Naive thymus-derived CD8-positive, alpha-beta T cell (primary cell): Measurements from ENCODE around the gene STOML2. TPM values are rescaled to one million over a fixed set of nuclear protein-coding genes. Genes with fewer than 3 reads are reported as not detected.
A peak's percentile ranks its signal among the peaks of the same experiment; 100 is the strongest.

ENCODE experiments used
- ATAC-seq, 2 donors: fragments of 150-1000 bp; cut with Tn5 transposase in 1 of 2; sonication (Bioruptor Pico), chemical (Tn5 transposase) in 1 of 2; 1 replicate in 1 of 2; 2 replicates in 1 of 2; pipeline ENCODE4 v1.10.0; 2021; ENCODE audit warnings: mild to moderate bottlenecking in 2 of 2, moderate library complexity in 2 of 2
- POLR2A ChIA-PET: fragments of 350-600 bp; sonication (Branson Sonifier 250); formaldehyde crosslinking; loops from one replicate; lab custom pipeline; 2021; ENCODE audit warnings: antibody characterized with exemption; lab: Charles Lee
- DNase-seq, 10 donors: peaks; one replicate each; pipeline versions ENCODE4 v3.0.0 to v3.0.0-alpha.2; 2020 to 2022
- H3K27ac Mint-ChIP-seq, 10 donors: one replicate each; pipeline ENCODE4 v1.8.0; 2020 to 2022; ENCODE audit warnings: mild to moderate bottlenecking in 10 of 10, mixed read lengths in 10 of 10, moderate library complexity in 4 of 10, inconsistent platforms in 1 of 10
- H3K27me3 Mint-ChIP-seq, 5 donors: one replicate each; pipeline ENCODE4 v1.8.0; 2021 to 2022; ENCODE audit warnings: mixed read lengths in 5 of 5
- H3K36me3 Mint-ChIP-seq, 3 donors: one replicate each; pipeline ENCODE4 v1.8.0; 2020 to 2022; ENCODE audit warnings: mixed read lengths in 3 of 3, mild to moderate bottlenecking in 2 of 3, inconsistent platforms in 1 of 3
- H3K4me1 Mint-ChIP-seq, 4 donors: one replicate each; pipeline ENCODE4 v1.8.0; 2021 to 2022; ENCODE audit warnings: mixed read lengths in 4 of 4
- H3K4me3 Mint-ChIP-seq, 10 donors: one replicate each; pipeline ENCODE4 v1.8.0; 2020 to 2022; ENCODE audit warnings: mild to moderate bottlenecking in 10 of 10, mixed read lengths in 10 of 10, moderate library complexity in 6 of 10, inconsistent platforms in 1 of 10
- H3K9me3 Mint-ChIP-seq, 9 donors: one replicate each; pipeline ENCODE4 v1.8.0; 2020 to 2022; ENCODE audit warnings: mixed read lengths in 9 of 9, mild to moderate bottlenecking in 3 of 9, inconsistent platforms in 1 of 9, moderate library complexity in 1 of 9
- polyA plus RNA-seq, 3 donors: library from polyadenylated mRNA; unstranded; fragments of 300-500 nt; fragmentation: Illumina TruSeq; gene quantifications; one replicate each; pipeline ENCODE4 v1.2.3, GENCODE V29; 2021
- total RNA-seq, 8 experiments: library from RNA in 2 of 8; stranded (reverse) in 2 of 8; gene quantifications; one replicate each; pipeline ENCODE4 v1.2.3 and lab custom pipeline; 2021 to 2026

The STOML2 gene
- total and polyA plus RNA-seq, 5 experiments from 2014 or later, result 47.3 to 93.9 (median 86.7) TPM

DNA sequence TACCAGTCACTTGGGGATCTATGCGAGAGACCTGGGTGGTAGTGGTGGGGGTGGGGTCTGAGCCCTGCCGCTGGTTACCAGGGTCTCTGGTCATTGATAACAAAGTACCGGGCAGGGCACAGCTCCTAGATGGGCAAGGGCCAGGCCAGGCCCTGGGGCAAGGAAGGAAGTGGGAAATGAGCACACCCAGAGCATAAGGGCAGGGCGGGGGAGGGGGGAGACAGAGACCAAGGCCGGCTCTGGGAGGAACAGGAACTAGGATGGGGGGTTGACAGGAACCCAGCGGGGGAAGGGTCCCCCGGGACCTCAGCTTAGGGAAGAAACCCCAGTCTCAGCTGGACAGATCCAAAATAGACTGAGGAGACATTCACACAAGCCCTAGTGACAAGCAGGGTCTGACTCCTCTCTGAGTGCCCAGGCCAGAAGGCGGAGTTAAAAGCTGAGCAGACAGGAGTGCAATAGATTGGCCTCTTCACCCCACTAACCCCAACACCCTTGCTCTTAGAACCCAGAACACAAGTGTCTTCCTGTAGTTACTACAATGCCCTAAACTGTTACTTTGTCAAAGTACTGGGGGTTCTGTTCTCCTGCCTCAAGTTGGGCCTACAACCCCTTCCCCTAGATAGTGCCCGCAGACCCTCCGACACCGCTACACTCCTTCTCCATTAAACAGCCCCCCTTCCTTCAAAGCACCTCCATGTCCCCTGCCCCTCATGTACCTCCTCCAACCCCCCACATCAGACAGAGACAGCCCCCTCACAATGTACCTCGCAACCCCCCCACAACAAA is 12.1 kb upstream of the STOML2 start:
- H3K4me1 Mint-ChIP-seq, result peaks cover 42 to 61% (median 58%) of the 10 kb centered on the region in 4 donors
- no peaks in the 10 kb centered on the region for H3K27me3 Mint-ChIP-seq
- ATAC-seq (no peak), DNase-seq (peak in 3 of 10 donors; percentile 20 to 24 (median 23))
- peak overlapping the region; percentile 88 to 99 (median 95) for H3K27ac Mint-ChIP-seq
- H3K4me3 Mint-ChIP-seq, result peak overlapping the region; percentile 87 to 98 (median 94)
- no peaks in the 10 kb centered on the region for H3K36me3 Mint-ChIP-seq
- no peaks in the 10 kb centered on the region for H3K9me3 Mint-ChIP-seq
- POLR2A ChIA-PET, result interaction anchor here (0.6 to 3.9 kb wide), 6 partner anchors 9 to 43 kb away, joined by 3 to 26 read pairs (median 6); partner anchors contain the start of genes FANCG, STOML2 and VCP

DNA sequence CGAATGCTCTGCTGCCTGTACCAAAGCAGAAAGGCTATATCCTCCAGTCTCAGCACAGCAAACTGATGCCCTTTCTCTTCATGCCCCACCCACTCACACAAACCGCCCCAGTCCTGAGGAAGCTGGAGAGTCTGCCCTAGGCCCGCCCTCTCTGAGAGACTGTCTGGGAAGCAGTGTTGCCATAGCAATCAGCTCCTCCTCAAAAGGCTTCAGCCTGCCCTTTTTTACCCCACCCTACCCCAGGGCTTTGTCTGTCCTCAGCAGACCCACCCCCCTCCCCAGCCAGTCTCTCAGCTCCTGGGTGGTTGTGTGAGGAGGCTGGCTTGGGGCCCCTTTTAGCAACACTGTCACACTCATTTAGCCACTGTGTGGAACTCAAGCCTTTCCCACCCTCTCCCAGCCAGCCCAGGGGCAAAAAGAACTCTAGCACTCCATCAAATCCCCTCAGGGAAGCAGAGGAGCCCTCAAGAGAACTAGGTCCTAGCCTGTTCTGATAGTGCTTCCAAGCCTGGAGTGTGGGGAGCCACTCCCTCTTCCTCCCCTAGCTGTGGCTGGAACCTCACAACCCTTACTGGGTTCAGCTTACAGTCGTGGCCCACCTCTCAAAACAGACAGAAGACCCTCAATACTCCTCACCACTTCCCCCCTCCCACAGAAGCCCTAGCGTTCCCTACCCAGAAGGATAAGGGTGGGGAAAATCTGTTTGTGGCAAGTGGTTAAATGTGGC is 11.3 kb upstream of the STOML2 start:
- POLR2A ChIA-PET, result interaction anchor here (0.7 to 3.9 kb wide), 6 partner anchors 8 to 42 kb away, joined by 3 to 26 read pairs (median 6); partner anchors contain the start of genes FANCG, PIGO, STOML2 and VCP
- Mint-ChIP-seq H3K4me1 (peaks cover 46 to 67% (median 63%) of the 10 kb centered on the region in 4 donors), H3K36me3 (no peaks in the 10 kb centered on the region), H3K9me3 (no peaks in the 10 kb centered on the region), H3K27me3 (no peaks in the 10 kb centered on the region), H3K4me3 (peak overlapping the region; percentile 87 to 98 (median 94)), H3K27ac (peak overlapping the region; percentile 88 to 99 (median 95))
- peak in 9 of 10 donors; percentile 37 to 87 (median 53) for DNase-seq
- peak; percentile 14 to 26 for ATAC-seq

DNA sequence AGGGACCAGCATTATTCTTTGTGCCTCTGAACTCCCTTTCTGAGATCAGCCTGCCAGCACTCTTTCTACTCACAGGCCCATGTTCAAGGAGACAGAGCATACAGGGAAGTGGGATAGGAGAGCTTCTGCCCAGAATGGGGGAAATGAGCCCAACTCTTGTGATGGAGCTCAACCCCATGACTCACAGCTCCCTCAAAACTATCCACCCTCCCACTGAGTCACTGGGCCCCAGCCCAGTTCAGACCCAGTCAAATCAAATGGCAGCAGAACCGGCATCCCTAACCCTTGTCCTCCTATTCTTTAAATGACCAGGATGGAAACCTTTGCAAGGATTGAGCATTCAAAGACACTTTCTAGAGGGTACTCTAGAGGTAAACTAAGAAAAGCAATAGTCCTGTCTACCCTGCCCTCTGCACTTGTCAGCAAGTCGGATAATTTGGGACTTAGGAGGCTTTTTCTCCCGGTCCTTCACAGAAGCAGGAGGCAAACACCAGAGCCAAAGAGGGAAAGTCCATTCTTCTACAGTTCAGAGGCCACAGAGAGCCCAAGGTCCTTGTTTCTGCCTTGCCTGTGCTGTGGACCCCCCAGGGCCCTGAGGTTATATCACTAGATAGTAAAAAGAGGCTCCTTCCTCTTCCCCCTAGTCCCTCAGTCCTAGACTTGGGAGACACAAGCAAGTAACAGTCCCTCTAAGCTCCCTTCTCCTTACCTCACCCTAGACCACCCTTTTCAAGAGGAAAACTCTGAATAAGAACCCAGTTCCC is 9.5 kb upstream of the STOML2 start:
- DNase-seq (no peak), ATAC-seq (no peak)
- Mint-ChIP-seq H3K9me3 (no peaks in the 10 kb centered on the region), H3K4me3 (peak overlapping the region; percentile 73 to 92 (median 84)), H3K27me3 (no peaks in the 10 kb centered on the region), H3K27ac (peak overlapping the region; percentile 26 to 93 (median 90)), H3K36me3 (peaks cover 0 to 6% (median 0%) of the 10 kb centered on the region in 3 donors), H3K4me1 (peaks cover 46 to 70% (median 63%) of the 10 kb centered on the region in 4 donors)
- POLR2A ChIA-PET, result interaction anchor here (1.9 to 3.4 kb wide), 4 partner anchors 10 to 40 kb away, joined by 8 to 29 read pairs (median 16); partner anchors contain the start of genes FANCG, PIGO, STOML2 and VCP

DNA sequence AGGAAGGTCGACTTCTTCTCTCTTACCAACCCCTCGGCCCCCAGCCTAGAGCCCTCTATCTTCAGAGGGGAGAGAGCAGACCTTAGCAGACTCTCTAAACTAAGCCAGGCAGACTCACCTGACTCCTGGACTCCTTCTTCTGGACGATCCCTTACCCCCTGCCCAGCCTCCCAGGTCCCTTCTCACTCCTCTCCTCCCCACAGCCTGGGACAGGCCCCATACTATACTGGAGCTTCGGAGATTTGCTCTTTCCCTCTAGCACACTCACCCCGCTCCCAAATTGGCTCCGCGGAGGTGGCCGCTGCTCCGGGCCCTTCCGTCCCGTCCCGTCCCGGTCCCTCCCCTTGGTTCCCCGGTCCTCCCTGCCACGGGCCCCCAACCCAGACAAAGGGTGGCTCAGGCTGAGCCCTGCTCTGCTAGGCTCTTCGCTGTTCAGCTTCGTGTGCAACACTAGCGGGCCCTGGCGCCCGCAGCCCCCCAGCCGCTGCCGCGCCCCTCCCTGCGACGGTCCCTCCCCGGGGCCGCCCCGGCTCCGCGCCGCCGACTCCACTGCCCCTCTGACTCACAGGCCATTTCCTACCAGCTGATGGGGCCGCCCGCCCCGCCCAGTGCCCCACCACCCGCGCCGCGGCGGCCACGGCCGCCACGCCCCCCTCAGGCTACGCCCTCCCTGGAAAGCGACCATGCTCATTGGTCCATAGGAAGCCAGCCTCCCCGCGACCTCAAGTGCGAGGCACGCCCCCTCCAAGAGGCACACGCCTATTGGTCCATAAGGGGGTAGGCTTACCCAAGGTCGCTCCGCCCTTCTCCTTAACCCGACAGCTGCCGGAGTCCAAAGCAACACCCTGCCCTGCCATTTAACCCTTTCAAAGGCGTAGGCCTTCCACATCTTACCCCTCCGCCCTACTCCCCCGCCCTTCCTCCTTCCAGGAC is 8.3 kb upstream of the STOML2 start:
- POLR2A ChIA-PET, result interaction anchor here (0.8 to 3.4 kb wide), 6 partner anchors 9 to 546 kb away, joined by 3 to 29 read pairs (median 10); partner anchors contain the start of genes CCDC107, FANCG, PIGO and RMRP
- peaks cover 40 to 63% (median 57%) of the 10 kb centered on the region in 4 donors for H3K4me1 Mint-ChIP-seq
- DNase-seq, result peak; percentile 83 to 98 (median 93)
- peak; percentile 71 to 82 for ATAC-seq
- H3K9me3 Mint-ChIP-seq, result no peaks in the 10 kb centered on the region
- H3K4me3 Mint-ChIP-seq, result peak overlapping the region; percentile 73 to 92 (median 84)
- no peaks in the 10 kb centered on the region for H3K27me3 Mint-ChIP-seq
- peaks cover 0 to 12% (median under 1%) of the 10 kb centered on the region in 3 donors for H3K36me3 Mint-ChIP-seq
- H3K27ac Mint-ChIP-seq, result peak overlapping the region; percentile 26 to 93 (median 90)

DNA sequence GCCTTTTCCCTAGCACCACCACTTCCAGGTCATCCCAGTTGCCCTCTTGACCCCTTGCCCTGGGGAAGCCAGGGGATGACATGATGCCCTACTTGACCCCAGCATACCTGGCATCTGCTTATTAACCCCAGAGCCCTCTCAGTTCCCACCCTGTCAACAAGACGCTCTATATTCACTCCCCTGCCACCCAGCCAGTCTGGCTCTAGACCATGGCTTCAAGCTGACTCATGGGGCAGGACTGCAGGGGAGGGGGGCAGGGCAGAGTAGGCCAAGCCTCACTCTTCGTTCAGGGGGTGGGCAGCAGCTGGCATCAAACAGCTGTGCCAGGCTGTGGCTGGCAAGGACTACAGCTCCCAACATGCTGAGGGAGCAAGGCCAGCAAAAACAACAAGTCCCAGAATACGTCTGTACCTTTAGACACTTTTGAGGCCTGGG is 7.4 kb upstream of the STOML2 start:
- H3K27ac Mint-ChIP-seq, result peak overlapping the region in 6 of 10 donors; percentile 82 to 93 (median 90)

DNA sequence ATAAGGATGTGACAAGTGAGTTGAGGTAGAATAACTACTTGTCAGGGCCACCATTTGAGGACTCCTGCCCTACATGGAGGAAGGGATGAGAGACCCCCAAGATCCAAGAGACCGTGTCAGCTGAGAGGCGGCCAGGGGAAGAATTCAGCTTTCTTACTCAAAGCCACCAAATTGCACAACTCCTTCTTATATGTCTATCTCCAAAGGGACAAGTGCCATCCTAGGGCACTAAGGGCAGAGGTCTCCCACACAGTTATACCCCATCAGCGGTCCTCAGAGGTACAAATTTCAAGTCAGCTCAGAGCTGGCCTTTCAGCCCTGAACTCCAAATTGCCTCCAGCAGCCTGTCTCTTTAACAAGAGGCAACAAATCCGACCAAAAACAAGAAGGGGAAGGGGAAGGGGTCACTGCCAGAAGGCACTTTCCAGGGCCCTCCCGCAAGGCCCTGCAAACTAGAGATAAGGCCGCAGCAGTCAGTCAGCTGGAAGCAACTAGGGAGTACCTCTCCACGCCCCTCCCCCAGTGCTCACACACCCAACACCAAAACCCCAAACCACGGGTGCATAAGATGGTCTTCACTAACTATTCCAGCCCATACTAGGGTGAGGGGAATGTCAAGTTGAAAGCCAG is 6.1 kb upstream of the STOML2 start:
- no peaks in the 10 kb centered on the region for H3K27me3 Mint-ChIP-seq
- H3K36me3 Mint-ChIP-seq, result peaks cover 0 to 21% (median 6%) of the 10 kb centered on the region in 3 donors

More for the DNA sequence above, 7.4 kb upstream of the STOML2 start:
- no peaks in the 10 kb centered on the region for H3K9me3 Mint-ChIP-seq
- POLR2A ChIA-PET, result interaction anchor here (1.3 to 3.4 kb wide), 4 partner anchors 8 to 30 kb away, joined by 4 to 29 read pairs (median 10); partner anchors contain the start of genes FANCG, PIGO and STOML2
- DNase-seq (no peak), ATAC-seq (no peak)
- peaks cover 35 to 54% (median 51%) of the 10 kb centered on the region in 4 donors for H3K4me1 Mint-ChIP-seq
- peak overlapping the region in 9 of 10 donors; percentile 75 to 92 (median 84) for H3K4me3 Mint-ChIP-seq
- H3K36me3 Mint-ChIP-seq, result peaks cover 0 to 18% (median 6%) of the 10 kb centered on the region in 3 donors
- H3K27me3 Mint-ChIP-seq, result no peaks in the 10 kb centered on the region

DNA sequence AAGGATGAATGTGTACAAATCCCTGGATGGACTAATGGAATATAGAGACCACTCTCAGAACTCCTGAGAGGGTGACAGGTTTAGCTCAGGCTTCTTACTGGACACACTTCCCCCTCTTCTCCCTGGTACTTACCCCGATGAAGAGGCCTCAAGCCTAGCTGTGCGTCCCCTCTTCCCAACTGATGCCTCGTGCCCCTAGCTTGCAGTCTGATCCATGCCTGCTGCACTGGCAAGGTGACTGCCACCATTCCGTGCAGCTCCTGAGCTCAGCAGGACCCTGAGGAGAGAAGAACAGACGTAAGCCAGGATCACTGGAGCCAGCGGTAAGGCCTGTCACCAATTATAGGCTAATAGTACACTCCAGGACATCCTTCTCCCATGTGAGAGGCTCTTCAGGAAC is 5.5 kb upstream of the STOML2 start:
- no peak for ATAC-seq
- Mint-ChIP-seq H3K27ac (peak overlapping the region in 2 of 10 donors; percentile 27 to 43), H3K36me3 (peaks cover 0 to 21% (median 6%) of the 10 kb centered on the region in 3 donors), H3K27me3 (no peaks in the 10 kb centered on the region), H3K4me3 (no peak overlapping the region), H3K9me3 (no peaks in the 10 kb centered on the region), H3K4me1 (peaks cover 21 to 39% (median 35%) of the 10 kb centered on the region in 4 donors)
- POLR2A ChIA-PET, result interaction anchor here (2.1 kb wide), 1 partner anchor 36 kb away, joined by 8 read pairs; the partner anchor contains the start of gene VCP
- DNase-seq, result no peak

More for the DNA sequence above, 6.1 kb upstream of the STOML2 start:
- Mint-ChIP-seq H3K9me3 (no peaks in the 10 kb centered on the region), H3K4me1 (peaks cover 25 to 42% (median 39%) of the 10 kb centered on the region in 4 donors), H3K4me3 (peak overlapping the region in 1 of 10 donors; percentile 9), H3K27ac (peak overlapping the region in 1 of 10 donors; percentile 60)
- DNase-seq, result no peak
- POLR2A ChIA-PET, result interaction anchor here (2.1 kb wide), 1 partner anchor 37 kb away, joined by 8 read pairs; the partner anchor contains the start of gene VCP
- no peak for ATAC-seq

DNA sequence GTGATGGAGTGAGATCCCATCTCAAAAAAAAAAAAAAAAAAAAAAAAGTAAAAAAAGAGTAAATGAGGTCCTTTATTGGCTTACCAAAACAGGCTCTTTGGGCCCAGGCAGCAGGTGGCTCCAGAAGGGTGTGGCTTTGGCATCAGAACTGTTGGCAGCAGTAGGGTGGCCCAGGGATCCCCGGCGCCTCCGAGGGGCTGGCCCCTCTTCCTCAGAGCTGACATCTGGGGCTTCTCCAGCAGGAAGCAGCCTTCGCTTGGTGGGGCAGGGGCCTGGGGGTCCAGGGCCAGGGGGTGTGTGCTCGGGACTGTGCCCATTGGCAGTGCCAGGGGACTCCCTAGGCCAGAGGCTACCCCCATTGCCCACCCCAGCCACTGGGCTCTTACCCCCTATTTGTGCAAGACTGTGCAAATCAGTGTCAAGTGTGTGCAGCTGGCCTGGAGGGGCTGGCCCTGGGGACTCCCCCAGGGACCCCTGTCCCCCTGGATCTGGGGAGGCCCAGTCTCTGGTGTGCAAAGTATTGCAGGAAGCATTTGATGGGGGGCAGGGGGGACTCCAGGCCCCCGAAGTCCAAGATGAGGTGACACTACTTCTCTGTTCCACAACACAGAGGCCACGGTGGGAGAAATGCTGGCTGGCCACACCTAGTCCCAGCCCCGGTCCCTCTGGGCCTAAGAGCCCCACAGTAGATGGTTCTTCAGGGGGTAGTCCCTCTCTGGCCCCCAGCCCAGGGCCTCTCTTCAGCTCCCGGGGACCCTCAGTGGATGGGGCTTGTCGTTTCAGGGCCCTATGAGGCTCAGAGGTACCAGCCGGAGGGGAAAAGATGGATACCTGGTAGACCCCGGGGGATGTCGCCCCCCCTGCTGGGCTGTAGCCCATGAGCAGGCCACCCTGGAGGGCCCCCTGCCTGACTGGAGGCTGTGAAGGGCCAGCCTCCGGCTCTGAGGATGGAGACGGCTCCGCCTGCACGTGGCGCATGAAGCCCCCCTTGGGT is 4.7 kb upstream of the STOML2 start:
- Mint-ChIP-seq H3K9me3 (no peaks in the 10 kb centered on the region), H3K36me3 (peaks cover 0 to 23% (median 6%) of the 10 kb centered on the region in 3 donors), H3K4me3 (peak overlapping the region in 1 of 10 donors; percentile 33), H3K27ac (peak overlapping the region in 1 of 10 donors; percentile 56), H3K27me3 (no peaks in the 10 kb centered on the region), H3K4me1 (peaks cover 26 to 46% (median 38%) of the 10 kb centered on the region in 4 donors)
- POLR2A ChIA-PET, result interaction anchor here (0.6 to 2.1 kb wide), 5 partner anchors 27 to 1221 kb away, joined by 3 to 8 read pairs (median 5); partner anchors contain the start of genes FANCG and VCP
- ATAC-seq (no peak), DNase-seq (no peak)

DNA sequence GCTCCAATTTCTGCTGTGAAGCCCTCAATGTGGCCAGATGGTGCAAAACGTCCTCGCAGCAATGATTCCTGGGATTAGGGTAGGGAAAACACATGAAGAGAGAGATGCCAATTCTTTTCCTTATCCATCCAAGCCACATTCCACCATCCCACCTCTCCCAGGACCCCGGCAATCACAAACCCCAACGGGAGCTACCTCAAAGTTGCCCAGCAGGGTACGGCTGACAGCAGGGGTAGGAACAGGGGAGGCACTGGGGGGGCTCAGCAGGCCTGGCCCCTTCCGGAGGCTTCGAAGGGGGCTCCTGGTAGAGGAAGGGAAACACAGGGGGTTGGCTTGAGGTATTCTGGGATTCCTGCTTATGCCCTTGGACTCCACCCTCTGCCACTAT is 3.4 kb upstream of the STOML2 start:
- ATAC-seq, result no peak
- no peak for DNase-seq
- POLR2A ChIA-PET, result interaction anchor here (0.6 to 2.0 kb wide), 2 partner anchors 8 to 34 kb away, joined by 3 to 6 read pairs; partner anchors contain the start of gene VCP
- no peaks in the 10 kb centered on the region for H3K9me3 Mint-ChIP-seq
- peaks cover 22 to 48% (median 40%) of the 10 kb centered on the region in 4 donors for H3K4me1 Mint-ChIP-seq
- H3K36me3 Mint-ChIP-seq, result peaks cover 0 to 23% (median 6%) of the 10 kb centered on the region in 3 donors
- peak overlapping the region in 1 of 10 donors; percentile 57 for H3K27ac Mint-ChIP-seq
- H3K4me3 Mint-ChIP-seq, result no peak overlapping the region
- H3K27me3 Mint-ChIP-seq, result no peaks in the 10 kb centered on the region
